ENCODE measurements around the gene PRSS33.

The PRSS33 gene

DNA sequence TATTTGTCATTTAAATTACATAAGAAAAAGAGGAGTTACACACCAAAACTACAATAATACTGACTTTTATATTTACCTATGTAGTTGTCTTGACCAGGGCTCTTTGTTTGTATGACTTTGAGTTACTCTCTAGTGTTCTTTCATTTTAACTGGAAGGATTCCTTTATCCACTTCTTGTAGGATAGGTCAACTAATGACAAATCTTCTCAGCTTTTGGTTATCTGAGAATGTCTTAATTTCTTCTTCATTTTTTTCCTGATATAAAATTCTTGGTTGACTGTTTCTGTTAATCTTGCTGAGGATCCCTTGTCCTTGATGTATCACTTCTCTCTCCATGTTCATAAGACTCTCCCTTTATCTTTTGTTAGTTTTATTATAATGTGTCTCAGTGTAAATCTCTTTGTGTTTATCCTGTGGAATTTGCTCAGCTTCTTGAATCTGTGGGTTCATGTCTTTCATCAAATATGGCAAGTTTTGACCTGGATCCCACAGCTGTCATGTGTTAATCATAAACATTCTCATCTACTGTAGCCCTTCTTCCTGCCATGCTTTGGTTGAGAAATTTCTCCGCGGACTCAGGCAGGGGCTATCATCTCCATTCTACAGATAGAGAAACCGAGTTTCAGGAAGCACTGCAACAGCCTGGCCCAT is 16.3 kb upstream of the PRSS33 start:
- no peak overlapping the region for H3K4me3 ChIP-seq (ENCODE audit: control insufficient read depth, low read depth, low read length)
- no peak for TF ChIP-seq CTCF (IDR thresholded peaks at IDR 0.05; ENCODE audit: control insufficient read depth, insufficient read depth, low read depth, low read length, missing control alignments)
- no peak for DNase-seq (ENCODE audit: low read depth)

DNA sequence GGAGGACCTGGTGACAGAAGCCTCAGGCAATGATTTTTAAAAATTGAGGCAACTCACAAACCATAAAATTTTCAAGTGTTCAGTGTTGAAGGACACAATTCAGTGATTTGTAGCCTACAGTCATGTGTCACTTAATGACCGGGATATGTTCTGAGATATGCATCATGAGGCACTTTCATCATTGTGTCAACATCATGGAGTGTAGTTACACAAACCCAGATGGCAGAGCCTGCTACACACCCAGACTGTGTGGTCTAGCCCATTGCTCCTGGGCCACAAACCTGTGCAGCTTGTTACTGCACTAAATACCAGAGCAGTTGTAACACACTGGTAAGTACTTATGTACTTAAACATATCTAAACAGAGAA is 12.5 kb upstream of the PRSS33 start:
- DNase-seq (ENCODE audit: low read depth): no peak
- no peak overlapping the region for H3K4me3 ChIP-seq (ENCODE audit: control insufficient read depth, low read depth, low read length)
- TF ChIP-seq CTCF (IDR thresholded peaks at IDR 0.05; ENCODE audit: control insufficient read depth, insufficient read depth, low read depth, low read length, missing control alignments): no peak

GRCh38 chr16:2799205-2799858 is 12.0 kb upstream of the PRSS33 start:
- no peak overlapping the region for H3K4me3 ChIP-seq (ENCODE audit: control insufficient read depth, low read depth, low read length)
- no peak for TF ChIP-seq CTCF (IDR thresholded peaks at IDR 0.05; ENCODE audit: control insufficient read depth, insufficient read depth, low read depth, low read length, missing control alignments)
- no peak for DNase-seq (ENCODE audit: low read depth)

GRCh38 chr16:2798723-2799204 is 11.4 kb upstream of the PRSS33 start:
- no peak overlapping the region for H3K4me3 ChIP-seq (ENCODE audit: control insufficient read depth, low read depth, low read length)
- no peak for DNase-seq (ENCODE audit: low read depth)
- no peak for TF ChIP-seq CTCF (IDR thresholded peaks at IDR 0.05; ENCODE audit: control insufficient read depth, insufficient read depth, low read depth, low read length, missing control alignments)

GRCh38 chr16:2795395-2796143 is 8.2 kb upstream of the PRSS33 start:
- no peak overlapping the region for H3K4me3 ChIP-seq (ENCODE audit: control insufficient read depth, low read depth, low read length)
- TF ChIP-seq CTCF (IDR thresholded peaks at IDR 0.05; ENCODE audit: control insufficient read depth, insufficient read depth, low read depth, low read length, missing control alignments): no peak
- DNase-seq (ENCODE audit: low read depth): no peak

- DNase-seq (ENCODE audit: low read depth): no peak
- no peak for TF ChIP-seq CTCF (IDR thresholded peaks at IDR 0.05; ENCODE audit: control insufficient read depth, insufficient read depth, low read depth, low read length, missing control alignments)
- H3K4me3 ChIP-seq (ENCODE audit: control insufficient read depth, low read depth, low read length): no peak overlapping the region
These were observed 5.6 kb upstream of the PRSS33 start for GRCh38 chr16:2792940-2793339.

Measured in AG09309 (cell line).